Measurements from ENCODE around the gene OSBPL5. TPM values are rescaled to one million over a fixed set of nuclear protein-coding genes. Genes with fewer than 3 reads are reported as not detected.
A peak's percentile ranks its signal among the peaks of the same experiment; 100 is the strongest.

The OSBPL5 gene
- total RNA-seq, 1 donor from 2014 or later, result 19.6 TPM

GRCh38 chr11:3134218-3134621 is 30.9 kb downstream of the OSBPL5 start:
- DNase-seq, result no peak

DNA sequence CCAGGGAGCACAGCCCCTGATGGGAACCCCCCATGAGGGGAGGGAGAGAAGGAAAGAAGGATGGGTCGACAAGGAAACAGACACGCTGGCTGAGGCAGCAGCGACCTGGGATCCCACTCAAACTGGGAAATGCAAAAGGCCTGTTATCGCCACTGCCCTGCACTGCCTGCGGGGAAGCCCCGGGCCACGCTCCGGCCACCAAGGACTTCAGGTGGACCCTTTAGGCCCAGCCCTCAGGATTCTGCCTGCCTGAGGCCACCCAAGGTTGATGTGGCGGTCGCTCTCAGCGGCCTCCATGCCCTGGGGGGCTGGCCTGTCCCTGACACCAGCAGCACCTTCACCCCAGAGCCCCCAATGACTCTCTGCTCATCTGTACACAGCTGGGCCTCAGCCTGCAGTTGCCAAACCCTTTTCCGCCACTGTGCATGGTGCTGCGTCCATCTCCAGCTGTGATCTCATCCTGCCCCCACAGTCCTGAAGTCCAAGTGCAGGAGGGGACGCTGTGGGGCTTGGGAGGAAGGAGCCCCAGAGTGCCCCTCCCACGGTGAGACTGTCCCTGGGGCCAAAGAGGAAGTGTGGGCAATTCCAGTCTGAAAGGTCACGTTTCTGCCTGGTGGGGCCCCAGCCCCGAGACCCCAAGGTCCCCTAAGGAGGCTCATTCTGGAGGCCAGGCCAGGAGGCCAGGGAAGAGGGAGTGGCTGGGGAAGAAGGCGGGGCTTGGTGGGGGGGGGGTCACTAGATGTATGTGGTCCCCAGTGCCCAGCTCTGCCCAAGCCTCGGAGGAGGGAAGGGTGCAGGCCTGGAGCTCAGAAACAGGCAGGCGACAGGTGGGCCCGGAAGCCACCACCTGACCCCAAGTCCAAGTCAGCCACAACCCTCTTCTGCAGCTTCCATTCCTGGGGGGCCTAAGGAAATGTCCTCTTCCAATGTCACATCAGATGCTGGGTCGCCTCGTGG is 31.6 kb downstream of the OSBPL5 start:
- DNase-seq, result no peak

DNA sequence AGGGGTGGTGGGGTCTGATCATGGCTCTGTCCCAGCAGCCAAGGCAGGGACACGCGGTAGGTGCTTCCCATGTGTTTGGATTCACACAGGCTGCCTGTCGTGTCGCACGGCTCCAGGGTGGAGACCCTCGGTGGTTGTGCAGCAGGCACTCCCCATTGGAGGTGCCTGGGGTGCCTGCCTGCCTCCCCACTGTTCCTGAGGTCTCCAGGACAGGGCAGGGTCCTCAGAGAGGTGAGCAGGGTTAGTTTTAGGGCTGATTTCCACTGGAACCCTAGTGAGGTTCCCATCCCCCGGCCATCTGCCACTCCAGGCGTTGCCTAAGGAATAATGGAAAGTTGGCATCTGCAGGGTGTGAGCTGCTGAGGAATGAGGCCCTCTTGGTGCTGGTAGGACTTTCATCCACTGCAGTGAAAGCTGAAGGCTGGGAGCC is 32.3 kb downstream of the OSBPL5 start:
- DNase-seq, result no peak

GRCh38 chr11:3132271-3132781 is 32.8 kb downstream of the OSBPL5 start:
- DNase-seq, result no peak

DNA sequence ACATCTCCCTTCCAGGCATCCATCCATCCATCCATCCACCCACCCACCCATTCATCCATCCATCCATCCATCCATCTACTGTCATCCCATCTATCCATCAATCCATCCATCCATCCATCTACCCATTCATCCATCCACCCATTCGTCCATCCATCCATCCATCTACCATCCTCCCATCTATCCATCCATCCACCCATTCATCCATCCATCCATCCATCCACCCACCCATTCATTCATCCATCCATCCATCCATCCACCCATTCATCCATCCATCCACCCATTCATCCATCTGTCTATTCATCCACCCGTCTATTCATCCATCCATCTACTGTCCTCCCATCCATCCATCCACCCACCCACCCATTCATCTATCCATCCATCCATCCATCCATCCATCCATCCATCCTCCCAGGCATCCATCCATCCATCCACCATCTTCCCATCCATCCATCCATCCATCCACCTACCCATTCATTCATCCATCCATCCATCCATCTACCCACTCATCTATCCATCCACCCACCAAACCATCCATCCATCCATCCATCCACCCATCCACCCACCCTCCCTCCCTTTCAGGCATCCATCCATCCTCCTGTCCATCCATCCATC is 33.7 kb downstream of the OSBPL5 start:
- DNase-seq, result no peak

DNA sequence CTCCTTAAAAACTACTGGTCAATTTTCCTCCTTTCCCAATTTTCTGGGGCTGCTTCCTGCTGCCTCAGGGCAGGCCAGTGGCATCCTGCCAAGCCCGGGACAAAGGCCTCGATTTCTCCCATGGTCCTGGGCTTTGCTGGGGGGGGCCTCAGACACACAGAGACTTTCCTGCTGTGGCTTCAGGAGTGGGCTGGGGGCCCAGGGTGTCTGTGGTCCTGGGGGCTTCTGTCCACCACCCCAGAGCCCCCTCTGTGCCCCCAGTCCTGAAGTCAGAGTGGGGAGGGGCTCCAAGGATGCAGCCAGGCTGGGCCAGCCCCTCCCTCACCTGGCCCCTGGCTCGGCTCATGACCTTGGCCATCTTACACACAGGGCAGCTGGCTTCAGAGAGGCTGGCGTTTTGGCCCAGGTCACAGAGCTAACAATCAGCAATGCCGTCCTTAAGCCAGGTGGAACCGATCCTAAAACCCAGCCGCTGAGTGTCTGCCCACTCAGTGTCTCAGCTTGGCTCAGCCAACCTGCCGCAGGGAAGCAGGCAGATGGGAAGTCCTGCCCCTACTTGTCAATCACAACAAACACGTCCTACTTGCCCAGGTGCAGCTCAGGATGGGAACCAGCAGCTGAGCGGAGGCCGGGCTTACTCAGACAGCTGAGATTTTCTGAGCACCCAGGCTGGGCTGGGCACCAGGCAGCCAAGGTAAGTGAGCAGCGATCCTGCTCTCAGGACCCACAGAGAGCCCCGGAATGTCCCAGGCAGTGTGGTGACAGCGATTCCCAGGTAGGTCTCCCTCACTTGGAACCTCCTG is 34.6 kb downstream of the OSBPL5 start:
- DNase-seq, result no peak

DNA sequence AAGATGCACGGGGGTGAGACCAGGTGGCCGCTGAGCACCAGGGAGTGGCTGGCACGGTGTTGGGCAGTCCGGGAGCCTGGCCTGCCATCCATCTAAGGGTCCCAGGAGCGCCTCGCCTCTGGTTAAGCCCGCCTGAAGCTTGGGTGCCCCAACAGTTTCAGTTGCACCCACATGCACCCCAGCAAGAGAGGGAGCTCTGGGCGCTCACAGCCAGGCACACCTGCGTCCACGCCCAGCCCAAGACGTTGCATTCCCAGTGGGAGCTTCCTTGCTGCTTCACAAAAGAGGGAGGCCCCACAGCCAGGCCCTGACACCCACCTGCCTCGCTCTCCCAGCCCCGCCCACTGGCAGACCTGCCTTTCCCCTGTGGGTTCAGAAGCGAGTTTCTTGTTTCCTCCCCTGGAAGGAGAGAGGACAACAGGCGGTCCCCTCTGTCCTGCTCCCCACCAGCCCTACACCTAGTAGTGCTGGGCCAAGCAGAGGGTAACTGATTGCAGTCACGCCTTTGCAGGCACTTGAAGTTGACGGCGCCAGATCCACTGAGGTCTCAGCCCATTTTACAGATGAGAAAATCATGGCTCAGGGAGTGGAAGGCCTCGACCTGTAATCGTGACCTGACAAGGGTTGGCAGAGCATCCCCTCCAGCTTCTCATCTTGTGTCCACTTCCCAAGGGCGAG is 35.4 kb downstream of the OSBPL5 start:
- DNase-seq, result no peak

- no peak for DNase-seq
These were observed 35.9 kb downstream of the OSBPL5 start for GRCh38 chr11:3129181-3129590.

DNA sequence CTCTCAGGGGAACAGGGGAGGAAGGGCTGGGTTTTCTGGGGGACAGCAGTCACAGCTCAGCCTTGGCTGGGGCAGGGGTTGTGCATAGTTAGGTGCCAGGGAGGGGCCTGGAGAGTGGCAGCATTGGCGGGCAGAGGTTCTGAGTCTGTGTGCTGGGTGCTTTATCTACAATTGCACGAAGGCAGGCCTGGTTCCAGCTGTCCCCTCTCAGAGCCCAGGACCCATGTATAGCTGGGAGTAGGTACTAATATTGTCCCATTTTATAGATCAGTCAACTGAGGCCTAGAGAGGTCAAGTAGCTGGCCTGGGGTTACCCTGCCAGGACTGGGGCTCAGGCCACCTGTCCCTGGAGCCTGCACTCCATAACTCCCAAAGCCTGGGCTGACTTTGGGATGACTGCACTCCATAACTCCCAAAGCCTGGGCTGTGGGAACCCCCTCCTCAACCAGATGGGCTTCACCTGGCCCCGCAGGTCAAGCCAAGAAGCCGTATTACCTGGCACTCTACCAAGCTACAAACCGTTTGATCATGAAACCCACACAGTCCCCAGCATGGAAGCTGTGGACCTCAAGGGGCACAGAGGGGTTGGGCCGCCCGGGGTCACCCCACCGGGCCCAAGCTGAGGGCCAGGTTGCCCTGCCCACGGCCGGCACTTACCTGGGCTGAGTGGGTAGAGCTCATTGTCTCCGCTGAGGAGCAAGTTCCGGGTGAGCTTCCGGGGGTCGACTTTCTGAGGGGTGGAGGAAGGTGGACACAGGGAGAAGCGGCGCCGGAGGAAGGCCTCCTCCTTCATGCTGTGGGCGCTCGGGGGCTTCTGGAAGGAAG is 36.5 kb downstream of the OSBPL5 start:
- DNase-seq, result no peak

DNA sequence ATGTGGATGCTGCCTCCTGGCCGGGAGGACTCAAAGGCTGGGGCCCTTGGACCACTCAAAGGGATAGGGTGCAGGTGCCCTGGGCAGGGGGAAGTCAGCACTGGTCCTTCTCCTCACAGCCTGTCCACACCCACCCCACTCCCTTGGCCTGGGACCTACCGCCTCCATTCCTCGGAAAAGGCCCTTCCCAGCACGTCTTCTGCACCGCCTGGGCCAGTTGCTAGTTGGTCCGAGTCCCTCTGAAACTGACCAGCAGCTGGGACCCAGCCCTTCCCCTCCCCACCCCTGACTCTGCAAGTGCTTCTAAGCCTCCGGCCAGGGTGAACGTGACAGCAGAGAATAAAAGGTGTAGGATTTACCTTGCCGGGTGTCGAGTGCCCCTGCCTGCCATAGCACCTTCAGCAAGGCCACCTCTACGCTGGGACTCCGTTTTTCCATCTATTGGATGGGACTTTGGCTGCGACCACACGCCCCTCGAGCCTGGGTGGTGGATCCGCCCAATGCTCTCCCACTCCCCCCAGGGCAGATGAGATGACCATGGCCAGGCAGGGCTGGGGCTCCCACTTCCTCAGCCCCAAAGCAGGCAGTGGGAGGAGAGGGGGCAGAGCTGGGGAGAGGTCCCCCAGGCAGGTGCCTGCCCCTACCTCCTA is 37.3 kb downstream of the OSBPL5 start:
- no peak for DNase-seq

- no peak for DNase-seq
These were observed 38.0 kb downstream of the OSBPL5 start for GRCh38 chr11:3126901-3127691.

- DNase-seq, result no peak
These were observed 38.8 kb downstream of the OSBPL5 start for GRCh38 chr11:3126207-3126865.

GRCh38 chr11:3124821-3125220 is 40.3 kb downstream of the OSBPL5 start:
- no peak for DNase-seq

- no peak for DNase-seq
These were observed 41.1 kb downstream of the OSBPL5 start for GRCh38 chr11:3123761-3124733.

DNA sequence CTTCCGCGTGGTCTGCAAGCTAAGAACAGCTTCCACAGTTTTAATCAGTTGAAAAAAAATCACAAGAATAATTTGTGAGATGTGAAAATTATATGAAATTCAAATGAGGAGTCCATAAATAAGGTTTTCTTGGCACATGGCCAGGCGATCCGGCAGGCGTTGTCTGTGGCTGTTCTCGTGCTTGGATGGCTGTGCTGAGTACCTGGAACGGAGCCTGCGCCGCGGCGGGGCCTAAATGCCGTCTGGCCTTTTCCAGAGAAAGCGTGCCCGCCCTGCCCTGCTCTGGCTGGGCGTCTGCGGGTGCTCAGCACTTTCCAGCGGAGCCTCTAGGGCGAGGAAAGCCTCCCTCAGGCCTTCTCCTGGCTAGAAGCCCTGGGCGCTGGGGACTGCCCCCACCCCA is 41.8 kb downstream of the OSBPL5 start:
- DNase-seq, result peak; percentile 18

DNA sequence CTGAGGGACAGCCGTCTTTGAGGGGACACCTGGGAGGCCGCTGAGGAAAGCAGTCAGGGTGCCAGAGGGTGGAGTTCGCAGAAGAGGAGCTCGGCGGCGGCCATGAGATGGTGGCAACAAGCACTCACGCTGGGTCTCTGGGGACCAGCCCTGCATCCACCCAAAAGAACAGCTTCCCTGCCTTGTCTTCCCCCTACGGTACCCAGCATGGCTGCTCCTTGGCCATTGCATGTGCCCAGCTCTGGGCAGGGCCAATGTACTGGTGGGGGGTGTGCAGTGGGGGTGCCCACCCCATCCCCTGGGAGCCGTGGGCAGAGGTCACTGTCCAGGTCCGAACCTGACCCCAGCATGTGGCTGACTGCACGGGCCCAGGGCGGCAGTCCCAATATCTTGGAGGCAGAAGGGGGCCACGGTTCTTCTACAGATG is 42.3 kb downstream of the OSBPL5 start:
- DNase-seq, result no peak

GRCh38 chr11:3121931-3122774 is 43.0 kb downstream of the OSBPL5 start:
- DNase-seq, result no peak
